Measurements from ENCODE around the gene TGM2.

DNA sequence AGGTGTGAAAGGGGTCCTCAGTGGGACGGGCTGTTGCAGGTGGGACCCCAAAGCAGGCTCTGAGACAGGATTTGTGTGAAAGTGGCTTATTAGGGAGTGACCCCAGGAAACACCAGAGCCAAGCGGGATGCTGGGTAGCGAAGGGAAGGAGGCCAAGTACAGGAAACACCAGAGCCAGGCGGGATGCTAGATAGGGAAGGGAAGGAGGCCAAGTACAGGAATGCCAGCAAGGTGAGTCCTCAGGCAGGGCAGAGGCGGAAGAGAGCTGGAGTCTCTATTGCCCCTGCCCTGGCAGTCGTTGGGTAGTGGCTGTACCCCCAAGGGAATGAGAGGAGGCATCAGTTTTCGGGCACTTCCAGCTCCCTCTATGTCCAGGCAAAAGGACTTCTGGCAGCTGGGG is 30.5 kb upstream of the TGM2 start:
- TF ChIP-seq CTCF (IDR thresholded peaks at IDR 0.05), result no peak
- no peak for TF ChIP-seq POLR2A (IDR thresholded peaks at IDR 0.05)
- TF ChIP-seq EP300 (IDR thresholded peaks at IDR 0.05; ENCODE audit: low read depth), result no peak
- no peak for TF ChIP-seq POLR2AphosphoS5 (IDR thresholded peaks at IDR 0.05)
